Umbilical cord (tissue), 2 donors: ENCODE results near the gene HK2. TPM values are rescaled to one million over a fixed set of nuclear protein-coding genes. Genes with fewer than 3 reads are reported as not detected.
"Not testable (repeated sequence)": the region's sequence is repeated elsewhere in the genome, so short reads cannot be mapped to it uniquely, and the experiment has no call there.

Source experiments
- DNase-seq: peaks from one replicate; pipeline ENCODE4 v3.0.0-alpha.2; 2015; ENCODE audit warnings: low spot score
- total RNA-seq: library from RNA; depleted of rRNA; stranded (reverse); fragments of >200 nt; gene quantifications from one replicate; pipeline ENCODE4 v1.2.3, GENCODE V29; 2014; ENCODE audit warnings: low replicate concordance; ENCODE audit not compliant: insufficient read depth

The HK2 gene
- total RNA-seq, 1 donor from 2014 or later: 31.3 TPM

DNA sequence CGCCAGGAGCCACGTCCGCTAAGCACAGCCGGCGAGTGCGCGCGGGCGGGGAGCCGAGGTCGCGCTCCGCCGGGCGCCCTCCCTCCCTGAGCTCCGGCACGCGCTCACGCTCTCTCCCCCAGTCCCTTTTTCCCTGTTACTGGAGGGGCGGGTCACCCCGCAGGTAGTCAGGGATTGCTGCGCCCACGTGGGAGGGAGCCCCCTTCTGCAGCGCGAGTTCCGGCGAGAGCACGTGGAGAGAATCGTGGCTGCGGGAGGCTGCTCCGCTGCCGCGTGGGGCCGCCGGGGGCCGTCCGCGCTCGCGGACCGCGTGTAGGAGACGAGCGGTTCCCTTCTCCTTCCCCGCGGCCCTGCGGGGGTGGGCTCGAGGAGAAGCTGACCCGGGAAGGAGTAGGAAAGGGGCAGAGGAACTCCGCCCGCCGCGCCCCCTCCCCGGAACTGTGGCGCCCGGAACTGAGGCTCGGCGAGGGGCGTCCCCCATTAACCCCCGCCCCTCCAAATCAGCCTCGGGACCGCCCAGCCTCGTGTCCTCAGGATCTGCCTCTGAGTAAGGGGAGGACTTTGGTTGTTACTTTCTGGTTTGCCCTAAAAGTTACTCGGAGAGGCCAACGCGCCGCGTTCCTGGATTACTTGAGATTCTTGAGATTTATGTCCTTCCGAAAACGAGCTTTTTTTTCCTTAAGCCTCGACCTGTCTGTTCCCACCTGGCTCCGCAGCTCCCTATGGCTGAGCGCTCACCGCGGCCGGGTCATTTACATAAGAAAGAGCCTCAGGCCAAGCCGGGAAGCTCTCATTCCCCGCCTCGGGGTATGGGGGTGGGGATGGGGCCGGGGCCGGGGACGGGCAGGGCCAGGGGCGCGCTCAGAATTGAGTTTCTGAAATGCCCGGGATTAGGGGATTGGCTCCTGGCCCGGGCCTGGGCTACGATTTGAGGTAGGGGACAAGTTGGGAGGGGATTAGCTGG lies 1.1 kb downstream of the HK2 start:
- peak; percentile 64 for DNase-seq

DNA sequence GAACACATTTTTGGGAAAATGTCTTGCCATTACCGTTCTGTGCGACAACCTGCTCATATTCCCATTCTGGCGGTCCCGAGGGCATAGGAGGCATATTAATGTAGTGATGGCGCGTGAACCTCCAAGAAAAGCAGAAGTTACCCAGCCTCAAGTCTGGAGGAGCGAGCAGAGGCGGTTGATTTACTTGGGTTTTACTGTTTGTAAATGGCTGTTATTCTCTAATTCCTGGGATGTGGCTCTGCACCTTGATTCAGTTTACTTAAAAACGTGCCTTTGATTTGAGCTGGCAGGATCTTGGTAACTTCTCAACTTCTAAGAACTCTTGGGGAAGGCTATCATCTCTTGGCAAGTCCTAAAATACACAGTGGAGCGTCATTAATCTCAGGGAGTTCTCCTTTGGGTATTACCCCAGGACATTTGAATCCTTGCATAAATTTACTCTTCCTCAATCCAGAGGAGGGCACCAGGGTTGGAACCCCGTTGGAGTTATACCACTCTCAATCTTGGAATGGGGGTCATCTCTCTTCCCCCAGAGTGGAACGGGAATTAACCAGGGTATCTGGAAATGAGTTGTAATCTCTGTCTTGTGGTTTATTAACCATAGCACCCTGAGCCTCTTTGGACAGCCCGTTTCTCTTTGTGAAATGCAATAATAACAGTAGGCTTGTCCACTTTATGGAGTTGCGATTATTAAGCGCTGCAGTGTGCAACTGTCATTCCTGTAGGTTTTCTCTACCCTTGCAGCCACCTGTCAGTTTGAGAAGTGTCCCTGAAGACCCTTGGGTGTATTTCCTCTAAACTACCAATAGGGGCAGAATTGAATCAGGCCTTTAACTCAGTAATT lies 2.1 kb downstream of the HK2 start:
- DNase-seq: no peak

DNA sequence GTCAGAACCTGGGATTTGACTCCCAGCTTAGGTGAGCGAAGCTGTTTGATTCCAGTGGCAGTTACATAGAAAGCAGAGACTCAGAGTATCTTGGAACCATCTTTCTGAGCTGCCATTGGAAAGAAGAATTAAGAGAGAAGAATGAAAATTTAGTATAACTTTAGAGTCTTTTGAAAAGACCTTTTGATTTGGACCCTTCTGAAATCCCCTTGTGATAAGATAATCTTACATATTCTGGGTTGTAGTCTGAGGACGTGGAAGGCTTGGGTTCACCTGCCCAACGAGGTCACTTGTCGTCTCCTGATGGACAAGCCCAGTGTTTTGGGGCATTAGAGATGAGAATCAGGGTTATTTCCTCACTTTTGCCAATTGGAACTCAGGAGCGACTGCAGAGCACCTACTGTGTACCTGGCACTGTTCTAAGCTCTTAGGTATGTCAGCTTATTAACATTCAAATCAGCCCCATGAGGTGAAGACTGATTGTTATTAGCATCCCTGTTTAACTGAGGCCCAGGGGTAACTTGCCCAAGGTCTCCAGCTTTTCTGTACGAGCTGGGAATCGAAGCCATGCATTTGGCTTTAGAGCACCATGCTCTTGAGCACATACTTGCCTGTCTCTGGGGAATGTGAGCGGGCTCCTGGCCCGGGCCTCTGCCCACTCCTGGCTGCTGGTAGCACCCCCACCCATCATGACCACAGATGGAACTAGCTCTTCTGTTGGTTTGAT lies 2.9 kb downstream of the HK2 start:
- DNase-seq: no peak

DNA sequence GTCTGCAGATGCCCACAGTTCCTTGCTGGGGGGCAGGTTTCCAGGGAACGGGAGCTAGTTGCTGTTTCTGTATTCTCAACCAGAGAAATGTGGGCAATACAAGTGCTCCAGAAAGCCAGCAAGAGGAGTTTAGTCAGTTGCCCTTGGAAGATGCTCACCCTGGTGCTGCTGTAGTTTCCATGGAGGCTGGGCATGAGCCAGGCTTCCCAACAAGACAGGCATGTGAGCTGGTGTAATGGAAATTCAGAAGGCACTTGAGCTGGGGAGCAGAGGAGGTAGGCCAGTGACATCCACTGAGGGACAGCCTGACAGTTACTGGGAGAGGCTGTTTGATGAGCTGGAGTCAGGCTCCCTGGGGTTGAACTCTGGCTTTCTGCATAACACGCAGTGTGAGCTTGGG lies 7.7 kb downstream of the HK2 start:
- DNase-seq: no peak

DNA sequence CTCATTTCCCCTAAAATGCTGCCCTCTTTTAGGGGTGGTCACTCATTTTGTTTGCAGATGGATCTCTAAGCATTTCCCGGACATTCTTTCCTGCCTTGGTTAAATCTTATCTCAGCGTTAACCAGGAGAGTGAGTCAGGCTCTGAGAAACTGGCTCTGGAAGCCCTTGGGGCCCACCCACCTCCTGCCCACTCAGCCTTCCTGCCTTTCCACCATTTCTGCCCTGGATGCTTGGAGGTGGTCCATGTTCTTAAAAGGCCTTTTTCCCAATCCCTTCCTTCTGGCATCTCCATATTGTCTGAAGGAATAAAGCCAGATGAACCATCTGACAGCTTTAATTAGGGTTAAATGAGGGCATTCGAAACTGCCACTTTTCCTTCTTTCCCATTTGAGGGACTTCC lies 9.5 kb downstream of the HK2 start:
- DNase-seq: peak; percentile 60

DNA sequence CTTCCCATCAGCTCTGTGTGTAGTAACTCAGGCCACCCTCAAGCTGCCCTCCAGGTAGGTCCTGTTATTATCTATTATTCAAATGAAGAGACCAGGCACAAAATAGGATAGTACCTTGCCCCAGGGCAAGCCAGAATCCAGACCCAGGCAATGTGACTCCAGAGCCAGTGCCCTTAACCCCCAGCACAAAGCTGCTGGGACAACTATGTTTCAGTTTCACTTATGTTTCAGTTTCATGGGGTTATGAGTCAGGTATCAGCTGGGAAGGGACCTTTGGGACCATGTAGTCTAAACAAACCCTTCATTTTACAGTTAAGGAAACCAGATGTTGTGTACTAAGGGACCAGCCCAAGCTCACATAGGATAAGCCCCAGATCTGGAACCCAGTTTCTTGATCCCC lies 10.0 kb downstream of the HK2 start:
- no peak for DNase-seq

DNA sequence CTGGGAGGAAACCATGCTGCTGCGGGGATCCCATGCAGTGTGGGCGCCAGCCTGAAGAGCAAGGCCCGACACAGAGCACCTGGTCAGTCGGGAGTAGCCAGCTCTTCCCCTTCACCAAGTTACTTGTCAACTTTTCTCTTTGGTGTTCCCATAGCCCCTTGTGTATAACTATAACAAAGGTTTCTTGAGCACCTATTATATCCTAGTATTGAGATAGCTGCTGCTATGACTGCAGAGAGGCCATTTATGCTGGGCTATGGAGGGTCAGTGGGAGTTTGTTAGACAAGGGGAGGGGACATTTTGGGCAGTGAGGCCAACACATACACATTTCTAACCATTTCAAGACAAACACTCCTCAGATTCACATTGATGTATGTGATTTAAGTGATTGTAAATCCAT lies 10.8 kb downstream of the HK2 start:
- DNase-seq: no peak

DNA sequence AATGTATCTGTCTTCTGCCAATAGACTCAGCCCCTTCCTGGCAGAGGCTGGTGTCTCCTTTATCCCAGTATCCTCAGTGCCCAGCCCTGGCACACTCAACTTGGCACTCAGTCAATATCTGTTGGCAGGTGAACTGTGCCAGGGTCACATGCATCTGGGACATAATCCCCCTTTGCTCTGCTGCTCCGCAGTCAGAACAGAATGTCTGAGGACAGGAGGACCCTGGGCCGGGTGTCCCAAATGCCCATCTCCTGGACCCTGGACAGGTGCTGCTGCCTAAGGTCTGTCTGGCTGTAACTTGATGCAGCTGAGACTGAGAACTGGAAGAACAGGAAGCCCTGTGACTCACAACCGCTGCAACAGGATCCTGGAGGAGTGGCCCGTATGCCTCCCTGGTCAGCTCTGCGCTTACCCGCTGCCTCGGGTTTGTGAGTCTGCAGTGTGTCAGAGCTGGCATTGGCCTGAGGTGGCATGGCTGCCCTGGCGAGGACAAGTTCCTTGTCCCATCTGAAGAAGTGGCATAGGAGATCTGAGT lies 11.4 kb downstream of the HK2 start:
- peak; percentile 84 for DNase-seq

DNA sequence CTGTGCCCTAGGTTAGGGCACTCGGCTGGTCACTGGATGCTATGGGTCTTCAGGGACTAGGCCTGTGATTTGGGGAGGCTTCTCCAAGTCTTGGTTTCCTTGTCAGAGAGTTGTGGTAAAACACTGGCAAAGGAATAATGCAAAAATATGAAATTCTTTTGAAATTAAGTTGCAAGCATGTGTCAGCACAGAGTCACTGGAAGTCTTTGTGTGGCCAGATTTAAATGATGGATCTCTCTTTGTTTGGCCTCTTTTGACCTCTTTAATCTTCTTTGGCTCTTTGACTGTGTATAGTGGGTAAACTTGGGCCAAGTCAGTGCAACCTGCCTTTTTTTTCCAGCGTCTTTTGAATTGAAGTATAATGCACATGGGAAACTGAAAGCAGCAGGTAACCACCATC lies 12.1 kb downstream of the HK2 start:
- DNase-seq: no peak

DNA sequence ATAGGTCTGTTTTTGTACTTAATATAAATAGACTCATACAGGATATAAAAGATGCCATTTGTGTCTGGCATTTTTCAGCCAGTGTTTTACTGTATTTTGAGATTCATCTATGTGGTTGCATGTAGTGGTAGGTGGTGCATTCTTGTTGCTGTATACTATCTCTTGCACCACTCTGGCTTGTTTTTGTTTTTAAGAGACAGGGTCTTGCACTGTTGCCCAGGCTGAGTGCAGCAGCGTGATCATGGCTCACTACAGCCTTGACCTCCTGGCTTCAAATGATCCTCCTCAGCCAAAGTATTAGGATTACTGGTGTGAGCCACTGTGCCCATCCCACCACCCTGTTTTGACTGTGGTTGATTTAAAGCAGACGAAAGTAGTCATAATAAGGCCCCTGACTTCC lies 12.6 kb downstream of the HK2 start:
- DNase-seq: no peak

DNA sequence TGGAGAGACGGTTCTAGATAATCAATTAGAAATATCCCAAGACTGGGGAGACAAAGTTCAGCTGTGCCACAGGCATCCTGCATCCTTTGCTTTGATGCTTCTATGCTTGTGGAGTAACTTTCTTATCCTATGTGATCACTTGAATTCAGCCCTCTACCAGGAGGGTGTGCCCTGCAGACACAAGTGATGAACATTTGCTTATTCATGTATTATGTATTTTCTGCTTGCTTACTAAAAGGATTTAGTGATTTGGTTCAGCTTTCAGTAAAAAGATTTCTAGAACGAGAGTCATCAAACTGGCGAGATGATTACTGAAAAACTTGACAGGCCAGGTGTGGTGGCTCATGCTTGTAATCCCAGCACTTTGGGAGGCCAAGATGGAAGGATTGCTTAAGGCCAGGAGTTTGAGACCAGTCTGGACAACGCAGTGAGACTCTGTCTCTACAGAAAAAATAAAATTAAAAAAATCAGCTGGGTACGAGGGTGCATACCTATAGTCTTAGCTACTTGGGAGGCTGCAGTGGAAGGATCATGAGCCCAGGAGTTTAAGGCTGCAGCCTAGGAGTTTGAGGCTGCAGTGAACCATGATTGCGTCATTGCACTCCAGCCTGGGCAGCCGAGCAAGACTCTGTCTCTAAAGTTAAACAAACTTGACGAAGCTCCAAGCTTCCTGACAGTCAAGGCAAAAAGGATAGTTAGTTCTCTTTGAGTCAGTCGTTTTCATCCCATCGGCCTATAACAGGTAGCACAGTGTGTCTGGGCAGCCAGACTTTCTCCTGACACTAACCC lies 13.3 kb downstream of the HK2 start:
- DNase-seq: no peak

DNA sequence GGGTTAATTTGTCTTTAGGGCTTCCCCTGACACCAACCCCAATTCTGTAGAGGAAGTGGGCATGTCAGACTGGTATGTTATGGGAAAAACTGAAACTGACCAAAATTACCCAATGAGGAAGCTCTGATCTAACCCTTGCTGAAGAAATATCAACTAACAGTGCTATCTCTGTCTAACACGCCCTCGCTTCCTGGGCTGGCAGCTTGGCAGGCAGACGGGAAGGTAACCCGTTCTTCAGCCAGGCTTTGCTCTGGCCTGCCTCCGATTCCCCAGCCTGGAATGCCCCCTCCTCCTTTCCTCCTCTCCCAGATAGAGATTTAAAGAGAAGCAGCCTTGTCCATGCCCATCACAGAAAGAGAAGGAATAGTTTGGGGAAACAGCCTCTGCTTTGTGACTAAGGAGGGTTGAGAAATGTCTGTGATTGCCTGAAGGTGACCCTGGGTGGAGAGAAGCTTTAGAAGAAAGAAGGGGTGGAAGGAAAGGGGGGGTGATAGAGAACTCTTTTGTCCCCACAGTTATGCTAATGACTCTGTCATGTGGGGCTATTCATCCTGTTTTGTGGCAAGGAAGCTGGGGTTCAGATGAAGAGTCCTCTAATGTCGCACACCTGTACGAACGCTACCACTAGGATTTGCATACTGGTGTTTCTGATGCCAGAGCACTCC lies 15.4 kb downstream of the HK2 start:
- DNase-seq: peak; percentile 56

DNA sequence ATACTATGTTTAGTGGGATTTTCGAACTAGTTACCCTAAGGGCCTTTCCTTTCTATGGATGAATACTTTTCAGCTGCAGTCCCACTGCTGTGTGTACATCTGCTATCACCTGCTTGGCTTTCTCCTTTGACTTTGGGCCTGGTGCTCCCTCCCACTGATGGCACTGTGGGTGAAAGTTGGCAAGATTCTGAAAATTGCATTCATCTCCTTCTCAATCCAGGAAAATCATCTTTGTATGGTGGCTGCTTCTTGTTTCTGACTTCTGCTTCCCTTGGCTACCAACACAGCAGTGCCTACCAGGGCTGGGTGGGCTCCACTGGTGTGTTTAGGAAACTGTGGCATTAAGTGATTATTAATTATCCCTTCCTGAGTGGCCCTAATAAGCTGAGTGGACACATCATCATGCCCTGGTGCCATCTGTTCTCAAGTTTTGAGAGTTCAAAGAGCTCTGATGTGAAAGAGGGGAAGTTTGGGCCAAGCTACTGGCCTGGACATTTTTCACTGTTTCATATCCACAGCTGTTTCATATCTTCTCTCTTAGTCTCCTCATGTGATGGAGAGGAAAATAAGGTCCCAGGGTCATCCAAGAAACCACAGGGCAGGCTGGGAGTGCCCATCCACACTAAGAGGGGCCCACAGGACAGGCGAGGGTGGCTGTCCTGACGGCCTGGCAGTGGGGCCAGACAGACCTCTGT lies 16.7 kb downstream of the HK2 start:
- no peak for DNase-seq

DNA sequence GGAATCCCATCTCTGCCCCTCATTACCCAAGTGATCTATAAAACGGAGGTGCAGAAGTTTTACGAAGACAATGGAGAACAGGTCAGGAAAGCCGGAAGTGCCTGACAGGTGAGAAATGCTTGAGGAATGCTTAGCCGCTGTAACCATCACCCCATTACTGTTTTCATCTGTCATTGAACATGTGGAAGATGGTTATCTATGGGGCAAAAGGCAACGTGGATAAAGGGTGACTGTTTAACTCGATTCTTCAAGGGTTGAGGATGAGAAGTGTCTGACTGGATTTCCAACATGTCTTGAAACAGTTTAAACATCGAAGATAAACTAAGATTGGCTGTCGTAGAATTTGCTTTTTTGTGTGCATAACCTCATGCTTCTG lies 17.3 kb downstream of the HK2 start:
- DNase-seq: no peak

DNA sequence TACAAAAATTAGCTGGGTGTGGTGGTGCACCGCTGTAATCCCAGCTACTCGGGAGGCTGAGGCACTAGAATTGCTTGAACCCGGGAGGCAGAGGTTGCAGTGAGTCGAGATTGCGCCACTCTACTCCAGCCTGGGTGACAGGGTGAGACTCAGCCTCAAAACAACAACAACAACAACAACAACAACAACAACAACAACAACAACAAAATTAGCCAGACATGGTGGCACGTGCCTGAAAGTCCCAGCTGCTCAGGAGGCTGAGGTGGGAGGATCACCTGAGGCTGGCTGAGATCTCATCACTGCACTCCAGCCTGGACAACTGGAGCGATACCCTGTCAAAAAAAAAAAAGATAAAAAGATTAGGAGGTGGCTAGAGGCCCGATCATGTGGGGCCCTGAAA lies 19.4 kb downstream of the HK2 start:
- not testable (repeated sequence) for DNase-seq

DNA sequence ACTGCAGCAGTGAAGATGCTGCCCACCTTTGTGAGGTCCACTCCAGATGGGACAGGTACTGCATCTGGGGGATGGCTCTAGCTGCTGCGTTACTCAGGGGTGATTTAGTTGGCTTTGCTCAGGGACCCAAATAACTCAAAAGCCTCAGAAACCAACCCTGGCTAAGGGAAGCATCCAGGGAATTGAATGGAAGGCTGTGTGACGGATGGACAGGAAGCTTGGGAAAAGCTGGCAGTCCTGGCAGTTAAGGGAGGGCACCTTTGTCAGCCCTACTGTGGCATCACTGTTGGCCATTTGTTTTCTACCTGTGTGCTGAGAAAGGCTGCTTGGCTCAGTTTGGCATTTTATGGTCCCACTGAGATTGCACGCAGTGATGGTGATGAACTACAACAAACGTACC lies 20.5 kb downstream of the HK2 start:
- no peak for DNase-seq

DNA sequence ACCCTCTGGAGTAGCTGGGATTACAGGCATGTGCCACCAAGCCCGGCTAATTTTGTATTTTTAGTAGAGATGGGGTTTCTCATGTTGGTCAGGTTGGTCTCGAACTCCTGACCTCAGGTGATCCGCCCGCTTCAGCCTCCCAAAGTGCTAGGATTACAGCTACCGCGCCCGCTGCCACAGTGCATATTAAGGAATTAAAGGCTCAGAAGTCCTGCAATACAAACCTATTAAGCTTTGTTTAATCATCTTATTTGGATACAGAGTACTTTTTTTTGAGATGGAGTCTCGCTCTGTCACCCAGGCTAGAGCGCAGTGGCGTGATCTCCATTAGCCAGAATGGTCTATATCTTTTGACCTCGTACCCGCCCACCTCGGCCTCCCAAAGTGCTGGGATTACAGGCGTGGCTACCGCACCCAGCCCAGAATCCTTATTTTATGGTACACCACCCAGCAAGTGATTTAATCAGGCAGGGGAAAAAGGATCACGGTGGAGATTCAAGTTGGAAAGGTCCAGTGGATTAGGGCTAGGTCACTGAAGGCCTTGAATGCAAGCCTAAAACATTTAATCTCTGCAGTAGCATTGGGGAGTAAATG lies 21.3 kb downstream of the HK2 start:
- not testable (repeated sequence) for DNase-seq

DNA sequence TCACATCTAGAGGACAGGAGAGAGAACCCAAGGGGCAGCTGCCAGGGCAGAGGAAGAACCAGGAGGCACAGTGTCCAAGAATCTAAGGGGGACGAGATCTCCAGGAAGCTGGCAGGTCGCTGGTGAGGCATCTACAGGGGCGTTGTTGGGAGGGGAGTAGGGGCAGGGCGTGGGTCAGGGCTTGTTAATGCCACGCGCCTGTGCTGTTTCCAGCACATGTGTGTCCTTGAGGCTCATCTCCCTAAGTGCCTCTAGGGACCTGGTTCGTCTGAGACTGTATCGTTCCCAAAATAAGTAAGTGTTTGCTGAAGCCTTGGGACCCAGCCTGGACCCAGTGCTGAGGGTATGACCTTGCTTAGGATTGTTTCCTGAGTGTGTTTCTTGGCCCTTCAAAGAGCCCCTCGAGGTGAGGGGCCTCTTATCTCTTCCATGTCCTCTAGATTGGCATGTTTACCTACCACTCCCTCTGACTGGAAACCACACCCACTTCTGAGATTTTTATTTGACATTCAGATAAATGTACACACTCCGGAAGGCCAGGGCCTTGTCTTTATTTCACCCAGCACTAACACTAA lies 22.2 kb downstream of the HK2 start:
- DNase-seq: no peak

DNA sequence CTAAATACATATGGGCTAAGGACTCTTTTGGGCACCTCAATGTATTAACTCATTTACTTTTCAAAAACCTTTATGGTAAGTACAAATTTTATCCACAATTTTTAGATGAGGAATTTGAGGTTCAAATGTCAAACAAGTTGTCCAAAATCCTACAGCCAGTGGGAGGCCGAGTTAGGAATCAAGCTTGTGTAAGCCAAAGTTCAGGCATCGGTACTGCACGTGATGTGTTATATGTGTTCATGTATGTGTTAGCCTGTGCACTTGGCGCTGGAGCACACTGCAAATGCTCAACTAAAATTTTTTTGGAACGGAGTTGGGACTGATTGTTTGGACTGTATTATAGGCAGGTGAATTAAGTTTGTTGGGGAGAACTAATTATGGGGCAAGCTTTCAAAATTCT lies 22.7 kb downstream of the HK2 start:
- DNase-seq: no peak
